NCI-H128 (cell line): ENCODE measurements around the gene KIAA1328.

Source experiments
- DNase-seq: peaks from one replicate; lab custom pipeline; 2025; ENCODE audit not compliant: unreplicated experiment; lab: John Stamatoyannopoulos, UW

The KIAA1328 gene

GRCh38 chr18:37249171-37249886, 420.4 kb downstream of the KIAA1328 start:
- no peak for DNase-seq

- DNase-seq = no peak
Observed at GRCh38 chr18:37249895-37250618, 421.1 kb downstream of the KIAA1328 start.

GRCh38 chr18:37251679-37252078, 422.8 kb downstream of the KIAA1328 start:
- no peak for DNase-seq

GRCh38 chr18:37252342-37252741, 423.4 kb downstream of the KIAA1328 start:
- DNase-seq = no peak

- DNase-seq = no peak
Observed at GRCh38 chr18:37252854-37253393, 424.0 kb downstream of the KIAA1328 start.

GRCh38 chr18:37253394-37254235, 424.7 kb downstream of the KIAA1328 start:
- DNase-seq = no peak

GRCh38 chr18:37254236-37254754, 425.4 kb downstream of the KIAA1328 start:
- DNase-seq = no peak

- DNase-seq = no peak
Observed at GRCh38 chr18:37254973-37255372, 426.0 kb downstream of the KIAA1328 start.

GRCh38 chr18:37258131-37258530, 429.2 kb downstream of the KIAA1328 start:
- no peak for DNase-seq

- no peak for DNase-seq
Observed at GRCh38 chr18:37258819-37259218, 429.9 kb downstream of the KIAA1328 start.

- DNase-seq = no peak
Observed at GRCh38 chr18:37259711-37260110, 430.8 kb downstream of the KIAA1328 start.

GRCh38 chr18:37260367-37261093, 431.6 kb downstream of the KIAA1328 start:
- no peak for DNase-seq

GRCh38 chr18:37261246-37261840, 432.4 kb downstream of the KIAA1328 start:
- no peak for DNase-seq

GRCh38 chr18:37261988-37262387, 433.1 kb downstream of the KIAA1328 start:
- DNase-seq = no peak

- no peak for DNase-seq
Observed at GRCh38 chr18:37264956-37265355, 436.0 kb downstream of the KIAA1328 start.

GRCh38 chr18:37265382-37265781, 436.5 kb downstream of the KIAA1328 start:
- no peak for DNase-seq

GRCh38 chr18:37266290-37266689, 437.4 kb downstream of the KIAA1328 start:
- no peak for DNase-seq

- no peak for DNase-seq
Observed at GRCh38 chr18:37270038-37270665, 441.2 kb downstream of the KIAA1328 start.

- DNase-seq = no peak
Observed at GRCh38 chr18:37270666-37271052, 441.7 kb downstream of the KIAA1328 start.

- no peak for DNase-seq
Observed at GRCh38 chr18:37272226-37272625, 443.3 kb downstream of the KIAA1328 start.
